AG10803 (cell line): Measurements from ENCODE around the gene PODXL.
A peak's percentile ranks its signal among the peaks of the same experiment; 100 is the strongest.

Experiments used
- DNase-seq: peaks from one replicate; pipeline ENCODE4 v3.0.0; 2010; ENCODE audit warnings: low read depth
- H3K4me3 ChIP-seq: 2 replicates; pipeline ENCODE4 v1.5.1; 2011; ENCODE audit warnings: mild to moderate bottlenecking, low read length, control low read depth
- TF ChIP-seq, protein P1 (sequence below): conservative IDR thresholded peaks from 2 replicates; pipeline ENCODE4 v1.5.1; 2011; ENCODE audit warnings: mild to moderate bottlenecking, low read length, control low read depth, inconsistent platforms

The PODXL gene

GRCh38 chr7:131568510-131568909 is 12.1 kb upstream of the PODXL start:
- no peak overlapping the region for H3K4me3 ChIP-seq
- DNase-seq: no peak
- TF ChIP-seq, protein P1, sequence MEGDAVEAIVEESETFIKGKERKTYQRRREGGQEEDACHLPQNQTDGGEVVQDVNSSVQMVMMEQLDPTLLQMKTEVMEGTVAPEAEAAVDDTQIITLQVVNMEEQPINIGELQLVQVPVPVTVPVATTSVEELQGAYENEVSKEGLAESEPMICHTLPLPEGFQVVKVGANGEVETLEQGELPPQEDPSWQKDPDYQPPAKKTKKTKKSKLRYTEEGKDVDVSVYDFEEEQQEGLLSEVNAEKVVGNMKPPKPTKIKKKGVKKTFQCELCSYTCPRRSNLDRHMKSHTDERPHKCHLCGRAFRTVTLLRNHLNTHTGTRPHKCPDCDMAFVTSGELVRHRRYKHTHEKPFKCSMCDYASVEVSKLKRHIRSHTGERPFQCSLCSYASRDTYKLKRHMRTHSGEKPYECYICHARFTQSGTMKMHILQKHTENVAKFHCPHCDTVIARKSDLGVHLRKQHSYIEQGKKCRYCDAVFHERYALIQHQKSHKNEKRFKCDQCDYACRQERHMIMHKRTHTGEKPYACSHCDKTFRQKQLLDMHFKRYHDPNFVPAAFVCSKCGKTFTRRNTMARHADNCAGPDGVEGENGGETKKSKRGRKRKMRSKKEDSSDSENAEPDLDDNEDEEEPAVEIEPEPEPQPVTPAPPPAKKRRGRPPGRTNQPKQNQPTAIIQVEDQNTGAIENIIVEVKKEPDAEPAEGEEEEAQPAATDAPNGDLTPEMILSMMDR: no peak

- no peak for DNase-seq
- no peak overlapping the region for H3K4me3 ChIP-seq
- TF ChIP-seq, protein P1: no peak
Measured at GRCh38 chr7:131564640-131565039, 8.2 kb upstream of the PODXL start.

DNA sequence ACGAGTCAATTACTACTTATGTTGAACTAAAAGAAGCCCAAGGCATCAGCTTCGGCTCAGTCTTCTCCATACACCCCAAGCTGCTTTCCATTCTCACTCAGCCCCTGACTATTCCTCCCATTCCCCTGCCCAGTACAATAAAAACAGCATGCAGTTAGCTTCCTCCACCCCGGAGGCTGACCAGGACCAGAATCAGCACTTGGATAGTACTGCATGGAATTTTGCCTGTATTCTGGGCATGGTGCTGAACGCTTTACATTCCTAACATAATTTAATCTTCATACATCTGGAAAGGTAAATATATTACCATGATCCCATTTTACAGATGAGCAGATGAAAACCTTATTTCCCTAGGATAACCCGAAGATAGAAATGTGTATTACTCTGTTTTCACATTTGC is 7.5 kb upstream of the PODXL start:
- no peak for DNase-seq
- H3K4me3 ChIP-seq: no peak overlapping the region
- TF ChIP-seq, protein P1: no peak

DNA sequence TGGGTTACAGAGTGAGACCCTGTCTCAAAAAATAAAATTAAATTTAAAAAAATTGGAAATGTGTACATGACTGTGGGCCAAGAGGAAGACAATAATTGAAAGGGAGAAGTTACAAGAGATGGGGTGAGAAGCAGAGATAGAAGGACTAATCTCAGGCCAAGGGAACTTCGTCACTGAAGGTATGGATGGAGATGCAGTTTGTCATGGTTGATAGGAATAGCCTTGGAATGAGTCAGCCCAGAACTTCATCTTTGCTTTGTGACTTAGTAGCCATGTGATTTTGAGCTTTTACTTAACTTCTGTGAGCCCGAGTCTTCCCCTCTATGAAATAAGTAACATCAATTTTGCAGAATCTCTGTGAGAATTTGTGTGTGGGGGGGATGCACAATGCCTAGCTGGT is 6.5 kb upstream of the PODXL start:
- TF ChIP-seq, protein P1: no peak
- DNase-seq: no peak
- H3K4me3 ChIP-seq: no peak overlapping the region

DNA sequence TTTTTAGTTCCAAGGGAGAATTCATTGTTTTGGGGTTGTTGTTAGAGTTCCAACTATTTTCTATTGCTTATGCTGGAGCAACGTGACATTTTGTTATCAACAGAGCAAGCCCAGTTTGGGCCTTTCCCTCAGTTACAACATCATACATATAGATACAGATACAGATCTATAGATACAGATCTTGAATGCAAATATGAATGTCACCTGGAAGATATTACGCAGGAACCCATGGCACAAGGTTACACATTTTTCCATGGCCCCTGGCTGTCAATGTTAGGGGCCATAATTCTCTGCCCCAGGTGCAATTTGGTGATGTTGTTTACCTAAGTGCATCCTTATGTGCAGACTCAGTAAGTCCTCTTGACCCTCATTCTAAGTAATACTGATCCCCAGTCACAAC is 3.6 kb upstream of the PODXL start:
- H3K4me3 ChIP-seq: no peak overlapping the region
- TF ChIP-seq, protein P1: no peak
- no peak for DNase-seq

DNA sequence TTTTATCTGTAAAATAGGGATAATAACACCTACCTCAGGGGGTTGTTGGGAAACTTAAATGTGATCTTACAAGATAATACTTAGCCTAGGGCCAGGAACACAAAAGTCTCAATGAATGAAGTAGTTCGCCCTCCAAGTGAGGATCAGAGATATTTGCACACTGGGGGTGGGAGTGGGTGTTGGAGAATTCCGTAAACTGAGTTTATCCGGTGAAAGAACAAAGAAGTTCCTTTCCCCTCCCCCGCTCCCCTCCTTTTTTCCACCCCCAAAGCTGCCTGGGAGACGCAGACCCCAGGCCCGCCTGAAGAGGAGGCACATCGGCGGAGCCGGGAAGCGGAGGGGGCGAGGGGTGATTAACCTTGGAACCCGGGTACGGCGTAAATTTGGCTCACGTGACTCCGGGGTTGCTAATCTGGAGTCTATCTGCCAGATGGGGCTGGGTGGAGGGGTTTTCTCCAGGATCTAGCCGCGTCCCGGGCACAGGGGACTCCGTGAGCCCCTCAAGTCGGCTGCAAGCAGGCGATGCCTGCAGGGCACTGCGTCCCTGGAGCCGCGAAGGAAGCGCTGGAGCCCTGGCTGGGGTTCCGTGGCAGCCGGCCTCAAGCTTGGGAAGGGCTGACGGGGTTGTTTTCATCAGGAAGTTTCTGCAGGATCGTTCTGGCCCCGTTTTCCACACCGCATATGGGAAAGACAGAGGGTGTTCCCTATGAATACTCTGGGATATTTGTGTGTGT is 1.4 kb upstream of the PODXL start:
- H3K4me3 ChIP-seq: peak overlapping the region; percentile 63
- DNase-seq: peak; percentile 38
- TF ChIP-seq, protein P1: no peak

DNA sequence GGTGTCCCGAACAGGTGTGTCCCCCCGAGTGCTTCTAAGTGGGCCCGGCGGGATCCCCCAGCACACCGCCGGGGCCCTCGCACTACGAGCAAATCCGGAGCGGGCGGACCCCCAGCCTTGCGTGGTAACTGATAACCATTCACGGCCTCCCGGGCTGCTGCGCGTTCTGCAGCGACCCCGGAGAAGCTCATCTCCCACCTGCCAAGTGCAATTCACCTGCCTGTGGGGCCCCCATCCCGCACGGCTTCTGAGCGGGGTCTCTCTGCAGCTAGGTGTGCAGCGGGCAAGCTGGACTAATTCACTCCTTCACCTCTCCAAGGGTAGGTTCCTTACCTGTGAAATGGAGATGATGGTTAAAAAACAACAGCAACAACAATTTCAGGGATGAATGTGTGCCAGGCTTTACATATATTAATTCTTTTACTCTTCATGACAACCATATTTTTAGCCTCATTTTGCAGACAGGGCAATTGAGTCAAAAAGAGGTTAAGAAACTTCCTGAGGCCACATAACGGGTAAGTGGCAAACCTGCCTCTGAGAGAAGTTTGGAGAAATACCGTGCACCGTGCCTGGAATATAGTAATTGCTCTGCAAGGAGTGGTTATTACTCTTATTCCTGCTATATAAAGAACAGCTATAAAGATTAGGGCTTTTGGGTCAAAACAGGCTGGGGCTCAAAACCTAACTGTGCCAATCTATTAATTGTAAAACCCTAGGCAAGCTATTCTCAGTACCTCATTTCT is 652 bp upstream of the PODXL start:
- TF ChIP-seq, protein P1: no peak
- H3K4me3 ChIP-seq: peak overlapping the region; percentile 63
- DNase-seq: no peak
